ENCODE measurements around the gene MFNG. TPM values are rescaled to one million over a fixed set of nuclear protein-coding genes. Genes with fewer than 3 reads are reported as not detected.
"Not testable (repeated sequence)": the region's sequence is repeated elsewhere in the genome, so short reads cannot be mapped to it uniquely, and the experiment has no call there.

MFNG gene
- polyA plus RNA-seq, 3 donors = 8.5 to 12.4 (median 11.1) TPM

- DNase-seq = no peak
Measured at GRCh38 chr22:37480387-37481346, 5.5 kb downstream of the MFNG start.

- DNase-seq = no peak
Measured at GRCh38 chr22:37479196-37479595, 7.0 kb downstream of the MFNG start.

- no peak for DNase-seq
Measured at GRCh38 chr22:37476389-37477329, 9.5 kb downstream of the MFNG start.

- no peak for DNase-seq
Measured at GRCh38 chr22:37474447-37475090, 11.6 kb downstream of the MFNG start.

GRCh38 chr22:37473437-37473946 lies 12.7 kb downstream of the MFNG start:
- no peak for DNase-seq

GRCh38 chr22:37472418-37473006 lies 13.7 kb downstream of the MFNG start:
- DNase-seq = no peak

- no peak for DNase-seq
Measured at GRCh38 chr22:37471727-37472417, 14.3 kb downstream of the MFNG start.

GRCh38 chr22:37470087-37470445 lies 16.1 kb downstream of the MFNG start:
- no peak for DNase-seq

- no peak for DNase-seq
Measured at GRCh38 chr22:37469416-37470086, 16.6 kb downstream of the MFNG start.

- DNase-seq = not testable (repeated sequence)
Measured at GRCh38 chr22:37468201-37468695, 17.9 kb downstream of the MFNG start.

GRCh38 chr22:37467391-37467955 lies 18.7 kb downstream of the MFNG start:
- DNase-seq = no peak

GRCh38 chr22:37464181-37464580 lies 22.0 kb downstream of the MFNG start:
- DNase-seq = no peak

GRCh38 chr22:37462983-37463382 lies 23.2 kb downstream of the MFNG start:
- peak; percentile 77 for DNase-seq

GRCh38 chr22:37462436-37462835 lies 23.7 kb downstream of the MFNG start:
- no peak for DNase-seq

- no peak for DNase-seq
Measured at GRCh38 chr22:37461961-37462360, 24.2 kb downstream of the MFNG start.

GRCh38 chr22:37460684-37461083 lies 25.5 kb downstream of the MFNG start:
- DNase-seq = no peak

- DNase-seq = no peak
Measured at GRCh38 chr22:37459206-37459605, 27.0 kb downstream of the MFNG start.

GRCh38 chr22:37457093-37457893 lies 28.9 kb downstream of the MFNG start:
- DNase-seq = peak; percentile 60

- no peak for DNase-seq
Measured at GRCh38 chr22:37456346-37456745, 29.8 kb downstream of the MFNG start.

Measured in renal pelvis (tissue), 4 donors.